ENCODE results near the gene PRKAG2. TPM values are rescaled to one million over a fixed set of nuclear protein-coding genes. Genes with fewer than 3 reads are reported as not detected.
A peak's percentile ranks its signal among the peaks of the same experiment; 100 is the strongest.
"Not testable (repeated sequence)": the region's sequence is repeated elsewhere in the genome, so short reads cannot be mapped to it uniquely, and the experiment has no call there.

Gene PRKAG2
- total RNA-seq, 1 donor from 2014 or later, result 35.6 TPM

- Histone ChIP-seq H3K4me3 (peak overlapping the region; percentile 91), H3K36me3 (no peaks in the 10 kb centered on the region), H3K27me3 (no peaks in the 10 kb centered on the region), H3K27ac (peak overlapping the region; percentile 95), H3K9me3 (no peaks in the 10 kb centered on the region), H3K4me1 (peaks cover 13% of the 10 kb centered on the region)
- DNase-seq (no peak), ATAC-seq (no peak)
- TF ChIP-seq CTCF (IDR thresholded peaks at IDR 0.05), result no peak
- intact Hi-C loops (cut with DNase I), result no loop called here
Observed at GRCh38 chr7:151877911-151878835, 1.3 kb upstream of the PRKAG2 start.

- H3K36me3 ChIP-seq, result no peaks in the 10 kb centered on the region
- H3K9me3 ChIP-seq, result no peaks in the 10 kb centered on the region
- peak; percentile 91 for DNase-seq
- H3K4me1 ChIP-seq, result peaks cover 13% of the 10 kb centered on the region
- TF ChIP-seq CTCF (IDR thresholded peaks at IDR 0.05), result no peak
- intact Hi-C loops (cut with DNase I), result no loop called here
- peak overlapping the region; percentile 95 for H3K27ac ChIP-seq
- H3K4me3 ChIP-seq, result peak overlapping the region; percentile 91
- peak; percentile 77 for ATAC-seq
- H3K27me3 ChIP-seq, result no peaks in the 10 kb centered on the region
Observed at GRCh38 chr7:151875942-151876898, 695 bp downstream of the PRKAG2 start.

GRCh38 chr7:151874479-151874878 is 2.4 kb downstream of the PRKAG2 start:
- ATAC-seq; H3K27ac ChIP-seq; H3K36me3 ChIP-seq; H3K9me3 ChIP-seq; intact Hi-C loops (cut with DNase I); DNase-seq; H3K27me3 ChIP-seq: not testable (repeated sequence)
- H3K4me3 ChIP-seq, result peak overlapping the region; percentile 91
- H3K4me1 ChIP-seq, result peaks cover 16% of the 10 kb centered on the region

GRCh38 chr7:151873402-151873965 is 3.4 kb downstream of the PRKAG2 start:
- intact Hi-C loops (cut with DNase I), result no loop called here
- no peak overlapping the region for H3K4me3 ChIP-seq
- no peak overlapping the region for H3K27ac ChIP-seq
- no peaks in the 10 kb centered on the region for H3K36me3 ChIP-seq
- TF ChIP-seq CTCF (IDR thresholded peaks at IDR 0.05), result no peak
- peaks cover 26% of the 10 kb centered on the region for H3K4me1 ChIP-seq
- H3K27me3 ChIP-seq, result no peaks in the 10 kb centered on the region
- no peaks in the 10 kb centered on the region for H3K9me3 ChIP-seq
- no peak for DNase-seq
- ATAC-seq, result no peak

- H3K9me3 ChIP-seq, result no peaks in the 10 kb centered on the region
- DNase-seq, result no peak
- ATAC-seq, result no peak
- no peaks in the 10 kb centered on the region for H3K36me3 ChIP-seq
- no peak overlapping the region for H3K4me3 ChIP-seq
- intact Hi-C loops (cut with DNase I), result no loop called here
- H3K27ac ChIP-seq, result no peak overlapping the region
- H3K27me3 ChIP-seq, result no peaks in the 10 kb centered on the region
- no peak for TF ChIP-seq CTCF (IDR thresholded peaks at IDR 0.05)
- peaks cover 29% of the 10 kb centered on the region for H3K4me1 ChIP-seq
Observed at GRCh38 chr7:151872531-151873401, 4.1 kb downstream of the PRKAG2 start.

Measured in upper lobe of right lung (tissue), 1 donor.